GM21576 (cell line): Measurements from ENCODE around the gene KIF12.

Experiments used
- ATAC-seq: cut with Tn5 transposase; IDR thresholded peaks from one replicate; pipeline ENCODE4 v1.9.1; 2021; ENCODE audit warnings: mild to moderate bottlenecking, moderate library complexity; ENCODE audit not compliant: unreplicated experiment

The KIF12 gene

GRCh38 chr9:114107286-114108001, 8.4 kb upstream of the KIF12 start:
- ATAC-seq, result no peak

GRCh38 chr9:114105236-114105635, 6.1 kb upstream of the KIF12 start:
- ATAC-seq, result no peak

- ATAC-seq, result no peak
Observed at GRCh38 chr9:114102484-114102883, 3.4 kb upstream of the KIF12 start.

- ATAC-seq, result no peak
Observed at GRCh38 chr9:114100536-114100935, 1.4 kb upstream of the KIF12 start.

GRCh38 chr9:114099669-114100270, 678 bp upstream of the KIF12 start:
- no peak for ATAC-seq

GRCh38 chr9:114098021-114098935, 814 bp downstream of the KIF12 start:
- no peak for ATAC-seq

GRCh38 chr9:114097613-114098020, 1.5 kb downstream of the KIF12 start:
- ATAC-seq, result no peak

- ATAC-seq, result no peak
Observed at GRCh38 chr9:114096866-114097612, 2.1 kb downstream of the KIF12 start.

- ATAC-seq, result no peak
Observed at GRCh38 chr9:114096041-114096511, 3.0 kb downstream of the KIF12 start.

GRCh38 chr9:114094971-114095370, 4.1 kb downstream of the KIF12 start:
- no peak for ATAC-seq

- no peak for ATAC-seq
Observed at GRCh38 chr9:114093761-114094505, 5.2 kb downstream of the KIF12 start.

GRCh38 chr9:114093031-114093471, 6.0 kb downstream of the KIF12 start:
- ATAC-seq, result no peak

GRCh38 chr9:114092336-114092735, 6.8 kb downstream of the KIF12 start:
- no peak for ATAC-seq

- ATAC-seq, result no peak
Observed at GRCh38 chr9:114091711-114092110, 7.4 kb downstream of the KIF12 start.

GRCh38 chr9:114090798-114091197, 8.3 kb downstream of the KIF12 start:
- no peak for ATAC-seq

- ATAC-seq, result no peak
Observed at GRCh38 chr9:114089206-114089840, 9.8 kb downstream of the KIF12 start.

- ATAC-seq, result no peak
Observed at GRCh38 chr9:114088571-114089170, 10.4 kb downstream of the KIF12 start.

- ATAC-seq, result no peak
Observed at GRCh38 chr9:114087721-114088120, 11.4 kb downstream of the KIF12 start.

GRCh38 chr9:114086607-114087006, 12.5 kb downstream of the KIF12 start:
- ATAC-seq, result no peak
